Mammary epithelial cell (primary cell): ENCODE measurements around the gene SGCB.

Source experiments
- CTCF ChIP-seq, 2 donors: IDR thresholded peaks in 1 of 2; conservative IDR thresholded peaks in 1 of 2; 2 replicates each; pipeline ENCODE4 v1.5.1; 2011 to 2012; ENCODE audit warnings: inconsistent platforms in 2 of 2, low read length in 2 of 2, mild to moderate bottlenecking in 2 of 2, control low read depth in 1 of 2, low read depth in 1 of 2; ENCODE audit not compliant: insufficient read depth in 1 of 2; ENCODE audit errors: extremely low read depth in 1 of 2
- EZH2 ChIP-seq: IDR thresholded peaks from 2 replicates; pipeline ENCODE4 v1.6.1; 2012; ENCODE audit warnings: low read length, inconsistent platforms, borderline replicate concordance

GRCh38 chr4:52017814-52018213, 20.3 kb downstream of the SGCB start:
- TF ChIP-seq EZH2 (no peak), CTCF (conservative IDR thresholded peaks at IDR 0.05 in 1 of 2, IDR thresholded peaks at IDR 0.05 in 1 of 2; ENCODE audit: extremely low read depth in 1 of 2, insufficient read depth in 1 of 2, low read depth in 1 of 2, low read length in 2 of 2) (no peak)
